ENCODE data around the gene GRK2. TPM values are rescaled to one million over a fixed set of nuclear protein-coding genes. Genes with fewer than 3 reads are reported as not detected.
A peak's percentile ranks its signal among the peaks of the same experiment; 100 is the strongest.

The GRK2 gene
- total and polyA plus RNA-seq, 9 of the 15 experiments (the other 6 are each of a cell fraction or from before 2014, with no cell fraction given) = 0.24 to 95.8 (median 56.5) TPM

GRCh38 chr11:67254798-67255197 lies 11.5 kb upstream of the GRK2 start:
- Histone ChIP-seq H3K9me1 (ENCODE audit: control insufficient read depth, insufficient read depth, low read length) (no peaks in the 10 kb centered on the region), H3K36me3 (ENCODE audit: control insufficient read depth, insufficient read depth, low read length) (peaks cover 75% of the 10 kb centered on the region), H3K4me3 (no peak overlapping the region), H3K4me2 (ENCODE audit: insufficient read depth, low read length) (no peak overlapping the region), H3K27ac (ENCODE audit: extremely low read depth, low read depth, low read length) (no peak overlapping the region), H3K9me3 (replicated peaks; ENCODE audit: control insufficient read depth, insufficient read depth, low read depth, low read length) (no peaks in the 10 kb centered on the region), H2AFZ (ENCODE audit: low read depth, low read length) (no peak overlapping the region), H3K4me1 (replicated peaks in 1 of 2; ENCODE audit: control insufficient read depth in 2 of 2, insufficient read depth in 2 of 2, low read length in 2 of 2) (peaks cover 4 to 16% of the 10 kb centered on the region in 2 experiments; a peak in 2 of 5 replicates), H3K27me3 (ENCODE audit: control insufficient read depth in 2 of 2, insufficient read depth in 2 of 2, low read length in 2 of 2) (no peaks in the 10 kb centered on the region), H3K9ac (ENCODE audit: insufficient read depth in 1 of 2, low read depth in 2 of 2, low read length in 2 of 2) (peak overlapping the region in 1 of 2 experiments; percentile 22; a peak in 1 of 4 replicates), H4K20me1 (replicated peaks; ENCODE audit: control insufficient read depth, insufficient read depth, low read length) (peaks cover 15% of the 10 kb centered on the region; the same call in 1 of the 2 replicates), H3K79me2 (ENCODE audit: control insufficient read depth, insufficient read depth, low read length) (no peaks in the 10 kb centered on the region; the same call in 2 of the 3 replicates)
- no TSS peak for BruUV-seq (replicated peaks)
- intact Hi-C loops (cut with micrococcal nuclease) (no loop called here), in situ Hi-C loops (cut with MboI) (no loop called here)
- CTCF ChIA-PET (ENCODE audit: low intra/inter-chr PET ratio) = no interaction called here
- no peak for TF ChIP-seq ZNF274 (IDR thresholded peaks at IDR 0.05; ENCODE audit: borderline replicate concordance, low read depth, low read length)
- TF ChIP-seq TFAP4 (CRISPR knock-in tag; IDR thresholded peaks at IDR 0.05; ENCODE audit: borderline replicate concordance) = no peak
- TF ChIP-seq IRF2 (CRISPR knock-in tag; IDR thresholded peaks at IDR 0.05) = no peak
- TF ChIP-seq TGIF2 (CRISPR knock-in tag; IDR thresholded peaks at IDR 0.05) = no peak
- TF ChIP-seq CSDE1 (IDR thresholded peaks at IDR 0.05) = no peak
- TF ChIP-seq TRIM24 (IDR thresholded peaks at IDR 0.05) = no peak
- TF ChIP-seq DNMT1 (IDR thresholded peaks at IDR 0.05) = no peak
- TF ChIP-seq CHAMP1 (IDR thresholded peaks at IDR 0.05) = no peak
- no peak for TF ChIP-seq HNRNPK (IDR thresholded peaks at IDR 0.05; ENCODE audit: low read depth, low read length, poor library complexity, severe bottlenecking)
- no peak for TF ChIP-seq DACH1 (IDR thresholded peaks at IDR 0.05; ENCODE audit: partially characterized antibody)
- no peak for TF ChIP-seq GMEB1 (CRISPR knock-in tag; IDR thresholded peaks at IDR 0.05)
- no peak for TF ChIP-seq ZNF707 (CRISPR knock-in tag; conservative IDR thresholded peaks at IDR 0.05)
- TF ChIP-seq E2F4 (CRISPR knock-in tag; IDR thresholded peaks at IDR 0.05; ENCODE audit: low read depth) = no peak
- no peak for TF ChIP-seq E4F1 (CRISPR knock-in tag; IDR thresholded peaks at IDR 0.05; ENCODE audit: borderline replicate concordance)
- DNase-seq (ENCODE audit: extremely low read depth in 1 of 4, low spot score in 3 of 4) (no peak), ATAC-seq (no peak), FAIRE-seq (no peak)
- POLR2A ChIA-PET = interaction anchor here (0.5 to 6.8 kb wide), 7 partner anchors 7 to 354 kb away, joined by 3 to 58 read pairs (median 3); no protein-coding TSS in a partner anchor
- 80% methylated on average over 15 of the region's 15 CpGs for WGBS (ENCODE audit: insufficient coverage, low coverage, missing lambda C conversion rate)

Measured in K562 (cell line).